ENCODE results near the gene CISD2.

DNA sequence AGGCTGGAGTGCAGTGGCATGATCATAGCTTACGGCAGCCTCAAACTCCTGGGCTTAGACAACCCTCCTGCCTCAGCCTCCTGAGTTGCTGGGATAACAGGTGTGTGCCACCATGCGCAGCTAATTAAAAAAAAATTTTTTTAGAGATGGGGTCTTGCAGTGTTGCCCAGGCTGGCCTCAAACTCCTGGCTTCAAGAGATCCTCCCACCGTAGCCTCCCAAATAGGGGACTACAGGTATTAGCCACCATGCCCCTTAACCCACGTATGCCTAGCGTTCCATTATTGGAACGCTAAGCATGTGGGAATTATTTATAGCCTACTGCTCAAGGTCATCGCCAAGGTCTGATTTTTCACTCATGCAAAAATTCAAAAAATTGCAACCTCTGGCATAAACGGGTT lies 21.1 kb upstream of the CISD2 start:
- TF ChIP-seq POLR2AphosphoS5 (IDR thresholded peaks at IDR 0.05; ENCODE audit: low read depth, low read length) = no peak
- no peak for TF ChIP-seq POLR2A (IDR thresholded peaks at IDR 0.05; ENCODE audit: low read depth, low read length)
- no peak for TF ChIP-seq SPI1 (IDR thresholded peaks at IDR 0.05; ENCODE audit: low read depth, low read length)
- TF ChIP-seq TAF1 (IDR thresholded peaks at IDR 0.05; ENCODE audit: low read depth, low read length) = no peak
- no peak for TF ChIP-seq POU2F2 (IDR thresholded peaks at IDR 0.05; ENCODE audit: low read depth, low read length)
- TF ChIP-seq PAX5 (IDR thresholded peaks at IDR 0.05; ENCODE audit: insufficient read depth, low read length, severe bottlenecking) = no peak

Measured in GM12891 (cell line).